Ishikawa (cell line): ENCODE results near the gene CACHD1.

Experiments used
- CEBPB ChIP-seq: IDR thresholded peaks from 2 replicates; pipeline ENCODE4 v1.6.1; 2012
- RAD21 ChIP-seq: IDR thresholded peaks from 2 replicates; pipeline ENCODE4 v1.6.1; 2012; ENCODE audit warnings: low read depth
- TCF12 ChIP-seq: IDR thresholded peaks from 2 replicates; pipeline ENCODE4 v1.6.1; 2012; ENCODE audit warnings: low read depth
- YY1 ChIP-seq: IDR thresholded peaks from 2 replicates; pipeline ENCODE4 v1.6.1; 2012; ENCODE audit warnings: low read depth

GRCh38 chr1:64692911-64693310 lies 223.0 kb downstream of the CACHD1 start:
- no peak for TF ChIP-seq RAD21
- TF ChIP-seq YY1: no peak
- TF ChIP-seq CEBPB: no peak
- TF ChIP-seq TCF12: no peak
